Mucosa of descending colon (tissue), 3 donors: ENCODE data around the gene SLF1. TPM values are rescaled to one million over a fixed set of nuclear protein-coding genes. Genes with fewer than 3 reads are reported as not detected.

ENCODE experiments used
- ATAC-seq: fragments of 200-7000 bp; cut with Tn5 transposase; one replicate; pipeline ENCODE4 v1.9.1; 2020; ENCODE audit warnings: mild to moderate bottlenecking, moderate library complexity
- DNase-seq, 3 donors: peaks; one replicate each; pipeline ENCODE4 v3.0.0-alpha.2; 2020
- H3K36me3 ChIP-seq: fragments of 200-600 bp; one replicate; pipeline ENCODE4 v1.8.0; 2021; ENCODE audit warnings: low read depth, mild to moderate bottlenecking
- H3K4me1 ChIP-seq: fragments of 200-600 bp; one replicate; pipeline ENCODE4 v1.8.0; 2021; ENCODE audit warnings: low read depth, mild to moderate bottlenecking
- H3K4me3 ChIP-seq: fragments of 200-600 bp; one replicate; pipeline ENCODE4 v1.8.0; 2021; ENCODE audit warnings: mild to moderate bottlenecking
- H3K9me3 ChIP-seq: fragments of 200-600 bp; one replicate; pipeline ENCODE4 v1.8.0; 2021; ENCODE audit warnings: mild to moderate bottlenecking
- intact Hi-C, 2 donors: fragments of 100-400 bp; cut with DNase I in 1 of 2; cut with micrococcal nuclease in 1 of 2; formaldehyde crosslinking; loops; one replicate each; pipeline versions ENCODE4 v1.11.0 to v1.11.1; 2022; cut with DNase I, micrococcal nuclease
- total RNA-seq, 3 donors: library from RNA; stranded (reverse); fragmentation: NEBNext Ultra II Directional in 2 of 3; extraction: Animal tissue kit (Norgen Biotek cat#: 25700) in 2 of 3; gene quantifications; one replicate each; pipeline versions ENCODE4 v1.2.1 to v1.2.4, GENCODE V29; 2021 to 2023
- TF ChIP-seq, protein P1 (sequence below): fragments of 200-600 bp; IDR thresholded peaks from one replicate; pipeline ENCODE4 v1.8.0; 2022; ENCODE audit warnings: antibody characterized with exemption, mild to moderate bottlenecking
- donor health status: DM: no; HTN: no; CAD: no; lungs with moderate emphysema.
- donor health status: DM: no; HTN: no; CAD: no.
- donor health status: DM: no; HTN: yes; CAD: no.

SLF1 gene
- total RNA-seq, 3 donors from 2014 or later: 4.8 to 6.6 (median 6.2) TPM

DNA sequence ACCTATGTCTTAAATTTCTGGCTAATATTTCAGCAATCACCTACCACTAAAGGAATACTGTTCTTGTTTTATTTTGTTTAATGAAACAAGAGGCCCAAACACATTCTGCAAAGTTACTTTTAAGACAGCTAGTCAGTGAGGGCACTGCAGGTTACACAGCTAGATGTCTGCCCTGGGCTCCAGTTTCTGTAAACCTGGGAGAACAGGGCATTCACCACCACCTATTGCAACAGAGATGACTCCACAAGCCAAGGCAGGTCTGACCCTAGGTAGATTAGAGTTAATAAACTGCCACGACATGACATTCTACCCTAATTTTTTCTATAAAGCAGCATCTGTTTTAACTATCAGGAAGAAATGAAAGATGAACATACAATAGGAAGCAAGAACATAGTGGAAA, 90.8 kb downstream of the SLF1 start:
- ATAC-seq: no peak
- intact Hi-C loops: no loop called here
- Histone ChIP-seq H3K4me3 (no peak overlapping the region), H3K4me1 (no peaks in the 10 kb centered on the region), H3K36me3 (no peaks in the 10 kb centered on the region), H3K9me3 (no peaks in the 10 kb centered on the region)
- TF ChIP-seq, protein P1, sequence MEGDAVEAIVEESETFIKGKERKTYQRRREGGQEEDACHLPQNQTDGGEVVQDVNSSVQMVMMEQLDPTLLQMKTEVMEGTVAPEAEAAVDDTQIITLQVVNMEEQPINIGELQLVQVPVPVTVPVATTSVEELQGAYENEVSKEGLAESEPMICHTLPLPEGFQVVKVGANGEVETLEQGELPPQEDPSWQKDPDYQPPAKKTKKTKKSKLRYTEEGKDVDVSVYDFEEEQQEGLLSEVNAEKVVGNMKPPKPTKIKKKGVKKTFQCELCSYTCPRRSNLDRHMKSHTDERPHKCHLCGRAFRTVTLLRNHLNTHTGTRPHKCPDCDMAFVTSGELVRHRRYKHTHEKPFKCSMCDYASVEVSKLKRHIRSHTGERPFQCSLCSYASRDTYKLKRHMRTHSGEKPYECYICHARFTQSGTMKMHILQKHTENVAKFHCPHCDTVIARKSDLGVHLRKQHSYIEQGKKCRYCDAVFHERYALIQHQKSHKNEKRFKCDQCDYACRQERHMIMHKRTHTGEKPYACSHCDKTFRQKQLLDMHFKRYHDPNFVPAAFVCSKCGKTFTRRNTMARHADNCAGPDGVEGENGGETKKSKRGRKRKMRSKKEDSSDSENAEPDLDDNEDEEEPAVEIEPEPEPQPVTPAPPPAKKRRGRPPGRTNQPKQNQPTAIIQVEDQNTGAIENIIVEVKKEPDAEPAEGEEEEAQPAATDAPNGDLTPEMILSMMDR: no peak
- no peak for DNase-seq

GRCh38 chr5:94711785-94712184, 93.3 kb downstream of the SLF1 start:
- H3K4me3 ChIP-seq: no peak overlapping the region
- TF ChIP-seq, protein P1: no peak
- no peaks in the 10 kb centered on the region for H3K4me1 ChIP-seq
- no peaks in the 10 kb centered on the region for H3K9me3 ChIP-seq
- intact Hi-C loops: no loop called here
- no peaks in the 10 kb centered on the region for H3K36me3 ChIP-seq
- ATAC-seq (no peak), DNase-seq (no peak)

GRCh38 chr5:94715768-94716167, 97.3 kb downstream of the SLF1 start:
- no peaks in the 10 kb centered on the region for H3K4me1 ChIP-seq
- no peak overlapping the region for H3K4me3 ChIP-seq
- TF ChIP-seq, protein P1: no peak
- no peak for ATAC-seq
- H3K36me3 ChIP-seq: no peaks in the 10 kb centered on the region
- intact Hi-C loops: no loop called here
- no peak for DNase-seq
- no peaks in the 10 kb centered on the region for H3K9me3 ChIP-seq

GRCh38 chr5:94725142-94725541, 106.7 kb downstream of the SLF1 start:
- no peak for DNase-seq
- TF ChIP-seq, protein P1: no peak

GRCh38 chr5:94731471-94731870, 113.0 kb downstream of the SLF1 start:
- TF ChIP-seq, protein P1: no peak
- no peaks in the 10 kb centered on the region for H3K4me1 ChIP-seq
- no peak for DNase-seq
- intact Hi-C loops: no loop called here
- no peaks in the 10 kb centered on the region for H3K36me3 ChIP-seq
- H3K9me3 ChIP-seq: no peaks in the 10 kb centered on the region
- H3K4me3 ChIP-seq: no peak overlapping the region
- no peak for ATAC-seq

More at GRCh38 chr5:94725142-94725541, 106.7 kb downstream of the SLF1 start:
- Histone ChIP-seq H3K36me3 (no peaks in the 10 kb centered on the region), H3K9me3 (no peaks in the 10 kb centered on the region), H3K4me3 (no peak overlapping the region), H3K4me1 (no peaks in the 10 kb centered on the region)
- no peak for ATAC-seq
- intact Hi-C loops: no loop called here

- Histone ChIP-seq H3K9me3 (no peaks in the 10 kb centered on the region), H3K4me3 (no peak overlapping the region), H3K4me1 (no peaks in the 10 kb centered on the region), H3K36me3 (no peaks in the 10 kb centered on the region)
- intact Hi-C loops: no loop called here
- TF ChIP-seq, protein P1: no peak
- no peak for ATAC-seq
- DNase-seq: no peak
Observed at GRCh38 chr5:94736498-94736897, 118.0 kb downstream of the SLF1 start.
